Breast epithelium (tissue), 4 donors: ENCODE results near the gene RHOH. TPM values are rescaled to one million over a fixed set of nuclear protein-coding genes. Genes with fewer than 3 reads are reported as not detected.

Source experiments
- DNase-seq, 2 donors: peaks; one replicate each; pipeline ENCODE4 v3.0.0-alpha.2; 2019; ENCODE audit warnings: low spot score in 2 of 2
- H3K27ac ChIP-seq, 2 donors: fragments of 200-600 bp; sonication (generic) in 1 of 2; one replicate each; pipeline ENCODE4 v1.5.1; 2016 to 2019; ENCODE audit warnings: mild to moderate bottlenecking in 1 of 2
- H3K27me3 ChIP-seq, 2 donors: fragments of 200-600 bp; sonication (generic) in 1 of 2; one replicate each; pipeline versions ENCODE4 v1.5.1 to v1.6.0; 2017 to 2019; ENCODE audit warnings: control low read depth in 1 of 2, mild to moderate bottlenecking in 1 of 2
- H3K36me3 ChIP-seq: fragments of 200-600 bp; one replicate; pipeline ENCODE4 v1.5.1; 2019
- H3K4me1 ChIP-seq, 2 donors: fragments of 200-600 bp; sonication (generic); one replicate each; pipeline ENCODE4 v1.5.1; 2016 to 2019; ENCODE audit warnings: control low read depth in 1 of 2
- H3K4me3 ChIP-seq, 3 donors: fragments of 200-600 bp; sonication (generic); 1 replicate in 2 of 3; 2 replicates in 1 of 3; pipeline ENCODE4 v1.5.1; 2016 to 2019; ENCODE audit warnings: mild to moderate bottlenecking in 3 of 3, moderate library complexity in 2 of 3
- H3K9me3 ChIP-seq, 2 donors: fragments of 200-600 bp; sonication (generic) in 1 of 2; one replicate each; pipeline ENCODE4 v1.5.1; 2016 to 2019; ENCODE audit warnings: control low read depth in 1 of 2
- POLR2A ChIP-seq: fragments of 450-650 bp; IDR thresholded peaks from one replicate; pipeline ENCODE4 v1.6.1; 2016; ENCODE audit warnings: antibody characterized with exemption, mild to moderate bottlenecking, moderate library complexity
- POLR2AphosphoS5 ChIP-seq, 3 donors: sonication (generic); formaldehyde crosslinking; IDR thresholded peaks; one replicate each; pipeline ENCODE4 v1.6.1; 2017; ENCODE audit warnings: antibody characterized with exemption in 3 of 3
- intact Hi-C: fragments of 100-400 bp; cut with DNase I; formaldehyde crosslinking; loops from one replicate; pipeline ENCODE4 v1.15.1; 2023; ENCODE audit warnings: low total_unique reads
- total RNA-seq, 3 donors: library from RNA; depleted of rRNA; stranded (reverse); fragments of >200 nt; gene quantifications; one replicate each; pipeline ENCODE4 v1.1.0, GENCODE V29; 2016
- TF ChIP-seq, protein P1 (sequence below), 3 donors: fragments of 450-650 bp; IDR thresholded peaks; one replicate each; pipeline ENCODE4 v1.5.1; 2016 to 2017; ENCODE audit warnings: antibody characterized with exemption in 3 of 3, mild to moderate bottlenecking in 3 of 3, moderate library complexity in 3 of 3

The RHOH gene
- total RNA-seq, 3 donors from 2014 or later: 5.0 to 16.4 (median 9.7) TPM

- no peaks in the 10 kb centered on the region for H3K36me3 ChIP-seq
- H3K9me3 ChIP-seq: no peaks in the 10 kb centered on the region
- H3K4me1 ChIP-seq: no peaks in the 10 kb centered on the region
- no peak overlapping the region for H3K27ac ChIP-seq
- H3K4me3 ChIP-seq: no peak overlapping the region
- H3K27me3 ChIP-seq: no peaks in the 10 kb centered on the region
- no peak for DNase-seq
- TF ChIP-seq POLR2A: no peak
- no peak for TF ChIP-seq POLR2AphosphoS5 (IDR thresholded peaks at IDR 0.05)
- TF ChIP-seq, protein P1, sequence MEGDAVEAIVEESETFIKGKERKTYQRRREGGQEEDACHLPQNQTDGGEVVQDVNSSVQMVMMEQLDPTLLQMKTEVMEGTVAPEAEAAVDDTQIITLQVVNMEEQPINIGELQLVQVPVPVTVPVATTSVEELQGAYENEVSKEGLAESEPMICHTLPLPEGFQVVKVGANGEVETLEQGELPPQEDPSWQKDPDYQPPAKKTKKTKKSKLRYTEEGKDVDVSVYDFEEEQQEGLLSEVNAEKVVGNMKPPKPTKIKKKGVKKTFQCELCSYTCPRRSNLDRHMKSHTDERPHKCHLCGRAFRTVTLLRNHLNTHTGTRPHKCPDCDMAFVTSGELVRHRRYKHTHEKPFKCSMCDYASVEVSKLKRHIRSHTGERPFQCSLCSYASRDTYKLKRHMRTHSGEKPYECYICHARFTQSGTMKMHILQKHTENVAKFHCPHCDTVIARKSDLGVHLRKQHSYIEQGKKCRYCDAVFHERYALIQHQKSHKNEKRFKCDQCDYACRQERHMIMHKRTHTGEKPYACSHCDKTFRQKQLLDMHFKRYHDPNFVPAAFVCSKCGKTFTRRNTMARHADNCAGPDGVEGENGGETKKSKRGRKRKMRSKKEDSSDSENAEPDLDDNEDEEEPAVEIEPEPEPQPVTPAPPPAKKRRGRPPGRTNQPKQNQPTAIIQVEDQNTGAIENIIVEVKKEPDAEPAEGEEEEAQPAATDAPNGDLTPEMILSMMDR (IDR thresholded peaks at IDR 0.05): no peak
- intact Hi-C loops: no loop called here
These were observed 10.8 kb upstream of the RHOH start for GRCh38 chr4:40185830-40186664.

GRCh38 chr4:40186665-40187014, 10.2 kb upstream of the RHOH start:
- Histone ChIP-seq H3K4me3 (no peak overlapping the region), H3K27ac (no peak overlapping the region)
- intact Hi-C loops: no loop called here

GRCh38 chr4:40187386-40187906, 9.4 kb upstream of the RHOH start:
- no peak overlapping the region for H3K4me3 ChIP-seq
- no peaks in the 10 kb centered on the region for H3K27me3 ChIP-seq
- no peak for DNase-seq
- H3K9me3 ChIP-seq: no peaks in the 10 kb centered on the region
- TF ChIP-seq POLR2AphosphoS5 (IDR thresholded peaks at IDR 0.05) (no peak), POLR2A (no peak)
- TF ChIP-seq, protein P1 (IDR thresholded peaks at IDR 0.05): no peak
- H3K27ac ChIP-seq: no peak overlapping the region
- no peaks in the 10 kb centered on the region for H3K36me3 ChIP-seq
- intact Hi-C loops: no loop called here
- H3K4me1 ChIP-seq: no peaks in the 10 kb centered on the region

More at GRCh38 chr4:40186665-40187014, 10.2 kb upstream of the RHOH start:
- Histone ChIP-seq H3K4me1 (no peaks in the 10 kb centered on the region), H3K9me3 (no peaks in the 10 kb centered on the region), H3K36me3 (no peaks in the 10 kb centered on the region), H3K27me3 (no peaks in the 10 kb centered on the region)
- no peak for TF ChIP-seq POLR2AphosphoS5 (IDR thresholded peaks at IDR 0.05)
- no peak for TF ChIP-seq POLR2A
- TF ChIP-seq, protein P1 (IDR thresholded peaks at IDR 0.05): no peak
- DNase-seq: no peak

DNA sequence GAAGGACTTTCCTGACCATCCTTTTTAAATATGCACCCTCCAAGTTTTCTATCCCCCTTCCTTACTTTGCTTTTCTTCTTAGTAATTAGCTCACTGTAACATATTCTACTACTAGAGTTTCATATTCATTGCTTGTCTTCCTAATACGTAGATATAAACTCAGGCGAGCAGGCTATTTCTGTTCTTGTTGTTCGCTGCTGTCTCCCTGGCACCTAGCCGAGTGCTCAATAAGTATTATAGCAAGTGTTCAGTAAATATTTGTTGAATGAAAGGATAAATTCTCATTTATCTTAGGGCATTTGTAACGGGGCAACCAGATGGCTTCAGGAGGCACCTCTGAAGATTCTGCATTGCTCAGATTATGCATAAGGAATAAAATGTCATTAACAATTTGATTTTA, 6.8 kb upstream of the RHOH start:
- H3K27me3 ChIP-seq: no peaks in the 10 kb centered on the region
- H3K9me3 ChIP-seq: no peaks in the 10 kb centered on the region
- H3K27ac ChIP-seq: peak overlapping the region; percentile 35 to 62
- no peak for TF ChIP-seq POLR2A
- TF ChIP-seq POLR2AphosphoS5 (IDR thresholded peaks at IDR 0.05): no peak
- TF ChIP-seq, protein P1 (IDR thresholded peaks at IDR 0.05): no peak
- intact Hi-C loops: no loop called here
- no peaks in the 10 kb centered on the region for H3K36me3 ChIP-seq
- DNase-seq: no peak
- no peaks in the 10 kb centered on the region for H3K4me1 ChIP-seq
- no peak overlapping the region for H3K4me3 ChIP-seq

DNA sequence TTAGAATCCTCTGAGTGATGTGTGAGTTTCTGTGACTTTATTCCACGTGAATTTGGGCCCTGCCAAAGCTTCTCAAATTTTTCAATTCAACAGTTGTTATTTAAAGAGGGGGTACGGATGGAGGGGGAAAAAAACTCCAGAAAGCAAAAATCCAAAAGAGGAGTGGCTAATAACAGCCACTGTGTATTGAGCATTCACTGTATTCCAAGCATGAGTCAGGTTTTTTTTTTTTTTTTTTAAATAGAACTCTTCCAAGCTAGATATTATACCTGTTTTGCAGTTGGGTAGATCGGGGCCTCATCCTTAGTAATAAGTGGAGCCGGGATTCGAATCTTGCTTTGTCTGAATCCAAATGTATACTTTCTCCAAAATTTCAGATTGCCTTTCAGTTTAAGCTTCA, 6.4 kb upstream of the RHOH start:
- intact Hi-C loops: no loop called here
- TF ChIP-seq POLR2AphosphoS5 (IDR thresholded peaks at IDR 0.05) (no peak), POLR2A (no peak)
- TF ChIP-seq, protein P1 (IDR thresholded peaks at IDR 0.05): no peak
- no peak overlapping the region for H3K4me3 ChIP-seq
- H3K36me3 ChIP-seq: no peaks in the 10 kb centered on the region
- peak overlapping the region; percentile 8 to 34 for H3K27ac ChIP-seq
- no peaks in the 10 kb centered on the region for H3K9me3 ChIP-seq
- no peak for DNase-seq
- H3K4me1 ChIP-seq: no peaks in the 10 kb centered on the region
- H3K27me3 ChIP-seq: no peaks in the 10 kb centered on the region
